ENCODE results near the gene NME7.
"Not testable (repeated sequence)": the region's sequence is repeated elsewhere in the genome, so short reads cannot be mapped to it uniquely, and the experiment has no call there.

NME7 gene, protein sequence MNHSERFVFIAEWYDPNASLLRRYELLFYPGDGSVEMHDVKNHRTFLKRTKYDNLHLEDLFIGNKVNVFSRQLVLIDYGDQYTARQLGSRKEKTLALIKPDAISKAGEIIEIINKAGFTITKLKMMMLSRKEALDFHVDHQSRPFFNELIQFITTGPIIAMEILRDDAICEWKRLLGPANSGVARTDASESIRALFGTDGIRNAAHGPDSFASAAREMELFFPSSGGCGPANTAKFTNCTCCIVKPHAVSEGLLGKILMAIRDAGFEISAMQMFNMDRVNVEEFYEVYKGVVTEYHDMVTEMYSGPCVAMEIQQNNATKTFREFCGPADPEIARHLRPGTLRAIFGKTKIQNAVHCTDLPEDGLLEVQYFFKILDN

GRCh38 chr1:169367686-169368405 lies at the start of gene NME7, which contains the start of gene BLZF1:
Gene NME7 (minus strand): TSS chr1:169367797. CDS start chr1:169367710, 87 bp downstream.
Gene BLZF1 (plus strand): TSS chr1:169368195. CDS start chr1:169369523, 1,328 bp downstream.
- peak; percentile 98 for DNase-seq (ENCODE audit: low read depth)

- DNase-seq (ENCODE audit: low read depth): no peak
These were observed 47.4 kb upstream of the NME7 start for GRCh38 chr1:169414952-169415351.

- DNase-seq (ENCODE audit: low read depth): not testable (repeated sequence)
These were observed 40.7 kb upstream of the NME7 start for GRCh38 chr1:169408340-169408739.

DNA sequence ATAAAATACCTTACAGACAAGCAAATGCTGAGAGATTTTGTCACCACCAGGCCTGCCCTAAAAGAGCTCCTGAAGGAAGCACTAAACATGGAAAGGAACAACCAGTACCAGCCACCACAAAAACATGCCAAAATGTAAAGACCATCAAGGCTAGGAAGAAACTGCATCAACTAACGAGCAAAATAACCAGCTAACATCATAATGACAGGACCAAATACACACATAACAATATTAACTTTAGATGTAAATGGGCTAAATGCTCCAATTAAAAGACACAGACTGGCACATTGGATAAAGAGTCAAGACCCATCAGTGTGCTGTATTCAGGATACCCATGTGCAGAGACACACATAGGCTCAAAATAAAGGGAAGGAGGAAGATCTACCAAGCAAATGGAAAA lies 35.0 kb upstream of the NME7 start:
- DNase-seq (ENCODE audit: low read depth): not testable (repeated sequence)

GRCh38 chr1:169395955-169396354 lies 28.4 kb upstream of the NME7 start:
- no peak for DNase-seq (ENCODE audit: low read depth)

- no peak for DNase-seq (ENCODE audit: low read depth)
These were observed 24.8 kb upstream of the NME7 start for GRCh38 chr1:169392406-169392805.

- no peak for DNase-seq (ENCODE audit: low read depth)
These were observed 22.7 kb upstream of the NME7 start for GRCh38 chr1:169390303-169390702.

DNA sequence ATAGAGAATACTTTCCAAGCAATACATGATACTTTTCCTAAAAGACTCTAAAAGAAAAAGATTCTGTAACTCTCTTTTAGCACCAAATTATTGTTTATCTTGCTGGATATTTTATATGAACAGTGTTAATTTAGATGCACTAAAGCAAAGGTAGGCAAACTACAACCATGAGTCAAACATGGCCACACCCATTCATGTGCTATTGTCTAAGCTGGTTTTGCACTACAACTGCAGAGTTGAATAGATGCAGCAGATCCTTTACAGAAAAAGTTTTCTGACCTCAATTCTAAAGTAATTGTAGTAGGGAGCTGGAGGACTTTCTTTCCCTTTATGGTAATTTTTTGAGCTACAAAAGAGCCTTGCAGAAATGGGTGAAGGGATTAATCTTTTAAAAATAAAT lies 19.8 kb upstream of the NME7 start:
- DNase-seq (ENCODE audit: low read depth): no peak

DNA sequence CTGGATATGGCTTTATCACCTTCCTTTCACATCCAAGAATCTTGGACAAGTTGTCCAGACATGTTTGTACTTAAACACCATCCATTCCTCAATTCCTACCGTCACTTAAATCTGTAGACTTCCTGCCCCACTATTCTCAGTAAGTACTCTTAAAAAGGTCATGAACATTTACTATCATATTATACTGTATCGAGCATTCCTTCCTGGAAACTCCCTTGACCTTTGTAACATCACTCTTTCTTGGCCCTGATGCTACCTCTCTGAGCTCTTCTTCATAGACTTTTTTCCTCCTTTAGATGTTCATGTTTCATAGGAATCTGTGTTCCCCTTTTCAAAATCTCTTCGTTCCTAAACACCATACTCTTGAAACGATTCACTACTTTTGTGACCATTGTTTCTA lies 15.9 kb upstream of the NME7 start:
- no peak for DNase-seq (ENCODE audit: low read depth)

GRCh38 chr1:169381162-169381561 lies 13.6 kb upstream of the NME7 start:
- no peak for DNase-seq (ENCODE audit: low read depth)

DNA sequence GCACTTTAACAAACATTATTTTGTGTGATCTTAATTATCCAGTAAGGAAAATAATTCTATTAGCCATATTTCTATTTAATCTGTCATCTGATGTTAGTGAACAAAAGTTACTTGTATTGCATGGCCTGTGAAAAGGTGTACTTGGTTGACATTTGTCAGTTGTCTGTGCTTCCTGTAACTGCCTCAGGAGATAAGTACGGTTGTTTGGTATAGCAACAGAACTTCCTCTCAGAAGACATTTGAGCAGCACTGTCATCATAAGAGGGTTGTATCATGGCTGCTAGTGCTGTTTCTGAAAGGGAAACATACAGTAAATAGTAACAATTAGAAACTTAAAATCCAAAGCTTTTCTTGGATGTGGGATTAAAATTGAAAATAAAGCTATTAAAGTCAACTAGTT lies 3.8 kb upstream of the NME7 start:
- no peak for DNase-seq (ENCODE audit: low read depth)

DNA sequence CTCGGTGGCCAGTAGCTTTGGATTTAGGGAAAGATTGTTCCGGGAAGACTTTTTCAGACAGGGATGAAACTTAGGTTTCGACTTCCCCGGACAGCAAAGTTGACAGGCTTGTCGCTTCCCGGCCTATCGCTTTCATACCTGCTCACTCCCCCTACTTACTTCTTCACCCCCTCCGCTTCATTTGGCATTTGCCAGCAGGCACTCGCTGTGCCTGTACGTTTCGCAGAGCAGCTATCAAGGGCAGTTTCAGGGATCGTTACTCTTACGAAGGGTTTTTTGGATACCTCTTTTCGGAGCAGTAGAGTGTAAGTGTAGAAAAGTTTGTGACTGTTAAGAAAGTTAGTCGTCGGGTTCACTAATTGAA lies 791 bp upstream of the NME7 start:
- DNase-seq (ENCODE audit: low read depth): no peak

DNA sequence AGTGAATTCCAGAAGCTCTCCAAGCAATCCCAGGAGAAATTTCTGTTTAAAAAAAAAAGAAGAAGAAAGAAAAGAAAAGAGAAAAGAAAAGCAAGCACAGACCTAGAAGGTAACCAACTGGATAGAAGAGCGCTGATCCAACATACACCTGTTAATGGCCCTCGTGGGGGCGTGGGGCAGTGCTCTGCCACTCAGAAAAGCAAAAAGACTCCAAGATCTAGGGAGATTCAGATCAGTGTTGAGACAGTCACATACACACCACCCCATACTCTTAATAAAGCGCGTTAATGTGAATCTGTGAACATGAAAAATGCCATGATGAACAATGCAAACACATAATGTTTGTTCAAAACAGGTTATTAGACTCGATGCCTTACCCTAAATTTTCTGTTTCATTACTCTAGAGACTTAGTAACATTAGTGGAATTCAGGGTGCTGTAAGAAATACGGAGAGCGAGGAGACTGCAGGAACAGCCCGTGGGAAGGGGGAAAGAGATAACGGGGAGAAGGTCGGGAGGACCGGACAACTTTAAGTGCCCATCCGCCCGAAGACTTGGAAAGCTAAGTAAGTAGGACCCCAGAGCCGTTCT lies 406 bp downstream of the NME7 start:
- DNase-seq (ENCODE audit: low read depth): no peak

DNA sequence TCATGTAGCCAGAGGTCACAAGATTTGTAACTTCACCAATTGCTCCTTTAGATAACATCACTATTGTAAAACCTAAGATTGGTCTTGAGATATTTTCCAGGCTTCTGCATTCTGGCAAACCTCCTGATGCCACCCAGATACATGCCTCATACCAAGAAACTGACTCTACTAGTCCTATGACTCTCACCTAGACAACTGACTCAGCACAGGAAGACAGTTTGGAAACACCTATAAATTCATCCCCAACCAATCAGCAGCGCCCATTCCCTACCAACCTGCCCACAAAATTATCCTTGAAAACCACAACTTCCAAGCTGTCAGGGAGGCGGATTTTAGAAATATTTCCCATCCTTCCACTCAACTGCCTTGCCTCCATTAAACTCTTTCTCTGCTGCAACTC lies 2.6 kb downstream of the NME7 start:
- no peak for DNase-seq (ENCODE audit: low read depth)

DNA sequence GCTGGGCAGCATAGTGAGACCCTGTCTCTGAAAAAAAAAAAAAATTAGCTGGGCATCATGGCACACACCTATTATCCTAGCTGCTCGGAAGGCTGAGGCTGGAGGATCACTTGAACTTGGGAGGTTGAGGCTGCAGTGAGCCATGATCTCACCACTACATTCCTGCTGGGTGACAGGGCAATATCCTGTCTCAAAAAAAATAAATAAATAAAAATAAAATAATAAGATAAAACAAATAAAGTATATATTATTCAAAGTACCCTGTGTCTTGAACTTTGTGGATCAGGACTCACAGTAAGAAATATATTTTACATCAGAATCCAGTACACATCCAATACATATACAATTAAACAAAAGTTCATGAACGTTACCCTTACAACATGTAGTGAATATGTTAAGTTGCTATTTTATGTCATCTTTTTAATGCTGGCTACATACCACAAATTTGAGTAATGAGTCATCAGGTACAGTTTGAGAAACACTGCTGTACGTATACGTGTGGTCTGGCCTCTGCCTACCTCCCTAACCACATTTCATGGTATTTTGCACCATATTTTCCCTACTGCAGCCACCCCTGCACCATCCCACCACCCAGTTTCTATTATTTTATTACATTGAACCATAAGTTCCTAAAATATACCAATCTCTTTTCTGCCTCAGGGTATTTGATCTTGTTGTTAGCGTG lies 4.4 kb downstream of the NME7 start:
- DNase-seq (ENCODE audit: low read depth): peak; percentile 6

DNA sequence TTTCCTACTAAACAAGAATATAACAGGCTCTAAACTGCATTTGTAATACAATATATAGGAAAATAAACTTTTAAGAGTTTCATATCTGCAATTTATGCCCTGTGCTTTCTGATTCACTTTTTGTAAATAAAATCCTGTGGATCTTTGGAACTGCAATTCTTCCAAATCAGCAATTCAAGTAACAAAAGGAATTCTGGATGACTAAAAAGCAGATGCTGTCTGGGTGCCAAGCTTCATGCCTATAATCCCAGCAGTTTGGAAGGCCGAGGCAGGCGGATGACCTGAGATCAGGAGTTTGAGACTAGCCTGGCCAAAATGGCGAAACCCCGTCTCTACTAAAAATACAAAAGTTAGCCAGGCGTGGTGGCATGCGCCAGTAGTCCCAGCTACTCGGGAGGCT lies 6.3 kb downstream of the NME7 start:
- no peak for DNase-seq (ENCODE audit: low read depth)

GRCh38 chr1:169360415-169360814 lies 7.2 kb downstream of the NME7 start:
- no peak for DNase-seq (ENCODE audit: low read depth)

GRCh38 chr1:169348383-169349036 lies 19.1 kb downstream of the NME7 start:
- no peak for DNase-seq (ENCODE audit: low read depth)

GRCh38 chr1:169347688-169348382 lies 19.8 kb downstream of the NME7 start:
- no peak for DNase-seq (ENCODE audit: low read depth)

- no peak for DNase-seq (ENCODE audit: low read depth)
These were observed 21.5 kb downstream of the NME7 start for GRCh38 chr1:169346036-169346589.

- DNase-seq (ENCODE audit: low read depth): no peak
These were observed 22.1 kb downstream of the NME7 start for GRCh38 chr1:169345511-169345910.

Measured in stimulated activated CD8-positive, alpha-beta memory T cell treated with anti-CD3 and anti-CD28 coated beads, Interleukin-4, amount 100 ng/mL, for 24 hours (primary cell).